ENCODE results near the gene PRR19. TPM values are rescaled to one million over a fixed set of nuclear protein-coding genes. Genes with fewer than 3 reads are reported as not detected.
A peak's percentile ranks its signal among the peaks of the same experiment; 100 is the strongest.

The PRR19 gene
- total and polyA plus RNA-seq, 10 of the 15 experiments (the other 5 are each of a cell fraction or from before 2014, with no cell fraction given), result 0.09 to 1.7 (median 0.73) TPM; not detected in 1

GRCh38 chr19:42351079-42351735 is 49.3 kb downstream of the PRR19 start (continued):
- no peak for TF ChIP-seq ZNF217 (IDR thresholded peaks at IDR 0.05)
- no peak for TF ChIP-seq YY1 (IDR thresholded peaks at IDR 0.05; ENCODE audit: low read depth, low read length)
- no peak for TF ChIP-seq HCFC1 (IDR thresholded peaks at IDR 0.05; ENCODE audit: low read length)
- no peak for TF ChIP-seq CREM (IDR thresholded peaks at IDR 0.05; ENCODE audit: low read depth)

GRCh38 chr19:42352301-42353259 is 50.6 kb downstream of the PRR19 start:
- 77% methylated on average over 31 of the region's 31 CpGs for WGBS (ENCODE audit: insufficient coverage, insufficient replicate concordance, low lambda C conversion rate, missing lambda C conversion rate)
- RAD21 ChIA-PET (ENCODE audit: unreplicated experiment), result no interaction called here
- DNase-seq (ENCODE audit: low read depth, low spot score), result no peak

More at GRCh38 chr19:42352301-42353259, 50.6 kb downstream of the PRR19 start:
- FAIRE-seq (no peak), ATAC-seq (peak; percentile 70)
- intact Hi-C loops (cut with micrococcal nuclease; ENCODE audit: unreplicated experiment) (no loop called here), in situ Hi-C loops (cut with MboI) (no loop called here)
- TF ChIP-seq RB1 (IDR thresholded peaks at IDR 0.05; ENCODE audit: borderline replicate concordance) (no peak), DPF2 (IDR thresholded peaks at IDR 0.05) (no peak), MXI1 (IDR thresholded peaks at IDR 0.05; ENCODE audit: low read depth, low read length) (peak; percentile 45; the same call in 1 of the 2 replicates), BMI1 (IDR thresholded peaks at IDR 0.05; ENCODE audit: borderline replicate concordance) (peak; percentile 84), PKNOX1 (IDR thresholded peaks at IDR 0.05) (peak; percentile 78), BHLHE40 (IDR thresholded peaks at IDR 0.05; ENCODE audit: borderline replicate concordance in 1 of 2, low read depth in 2 of 2, low read length in 1 of 2) (0 out of 4 replicates have a peak, but pooled peaks of 1 of the 2 experiments have one; percentile 12)
- Histone ChIP-seq H3K27me3 (replicated peaks in 1 of 2; ENCODE audit: control insufficient read depth in 2 of 2, insufficient read depth in 2 of 2, low read length in 1 of 2) (no peaks in the 10 kb centered on the region), H2AFZ (ENCODE audit: control insufficient read depth, low read depth, low read length) (no peak overlapping the region), H3K4me3 (no peak overlapping the region), H4K20me1 (ENCODE audit: control insufficient read depth, insufficient read depth) (no peaks in the 10 kb centered on the region), H3K9me3 (replicated peaks; ENCODE audit: control insufficient read depth, insufficient read depth, low read length) (no peaks in the 10 kb centered on the region), H3K4me2 (ENCODE audit: control insufficient read depth, insufficient read depth) (no peak overlapping the region), H3K9ac (ENCODE audit: control insufficient read depth, insufficient read depth, low read length) (no peak overlapping the region), H3K4me1 (ENCODE audit: control insufficient read depth, insufficient read depth, low read length) (no peaks in the 10 kb centered on the region), H3K79me2 (ENCODE audit: control insufficient read depth, insufficient read depth, low read length) (no peaks in the 10 kb centered on the region), H3K36me3 (ENCODE audit: control insufficient read depth in 2 of 2, insufficient read depth in 2 of 2, low read length in 1 of 2) (no peaks in the 10 kb centered on the region; a peak in 1 of 4 replicates), H3K27ac (ENCODE audit: control insufficient read depth, insufficient read depth) (no peak overlapping the region)
- POLR2A ChIA-PET, result no interaction called here
- CTCF ChIA-PET, result no interaction called here
- SMC1A ChIA-PET (ENCODE audit: uncharacterized antibody, unreplicated experiment), result no interaction called here
- no TSS peak for BruUV-seq (replicated peaks)

Data from GM12878 (cell line).